HG02588 (cell line): ENCODE data around the gene UST.
"Not testable (repeated sequence)": the region's sequence is repeated elsewhere in the genome, so short reads cannot be mapped to it uniquely, and the experiment has no call there.

Source experiments
- ATAC-seq: cut with Tn5 transposase; IDR thresholded peaks from one replicate; pipeline ENCODE4 v1.9.1; 2021; ENCODE audit warnings: mild to moderate bottlenecking, moderate library complexity; ENCODE audit not compliant: unreplicated experiment

UST gene

GRCh38 chr6:148997865-148998264 lies 251.0 kb downstream of the UST start:
- no peak for ATAC-seq

GRCh38 chr6:148998704-148999103 lies 251.9 kb downstream of the UST start:
- no peak for ATAC-seq

- ATAC-seq = no peak
These were observed 252.7 kb downstream of the UST start for GRCh38 chr6:148999501-148999900.

- ATAC-seq = no peak
These were observed 253.2 kb downstream of the UST start for GRCh38 chr6:148999929-149000468.

- no peak for ATAC-seq
These were observed 254.6 kb downstream of the UST start for GRCh38 chr6:149001422-149001821.

GRCh38 chr6:149003560-149003959 lies 256.7 kb downstream of the UST start:
- ATAC-seq = no peak

- no peak for ATAC-seq
These were observed 257.8 kb downstream of the UST start for GRCh38 chr6:149004664-149005063.

GRCh38 chr6:149006236-149006635 lies 259.4 kb downstream of the UST start:
- ATAC-seq = not testable (repeated sequence)

- ATAC-seq = no peak
These were observed 259.8 kb downstream of the UST start for GRCh38 chr6:149006671-149007070.

- ATAC-seq = no peak
These were observed 261.0 kb downstream of the UST start for GRCh38 chr6:149007846-149008245.

- ATAC-seq = no peak
These were observed 261.9 kb downstream of the UST start for GRCh38 chr6:149008741-149009140.

- no peak for ATAC-seq
These were observed 265.3 kb downstream of the UST start for GRCh38 chr6:149012040-149012545.

GRCh38 chr6:149013586-149014344 lies 266.9 kb downstream of the UST start:
- no peak for ATAC-seq

- ATAC-seq = no peak
These were observed 268.1 kb downstream of the UST start for GRCh38 chr6:149014631-149015534.

- no peak for ATAC-seq
These were observed 269.0 kb downstream of the UST start for GRCh38 chr6:149015535-149016525.

GRCh38 chr6:149016716-149017115 lies 269.9 kb downstream of the UST start:
- ATAC-seq = no peak

- ATAC-seq = no peak
These were observed 273.5 kb downstream of the UST start for GRCh38 chr6:149020319-149020718.

GRCh38 chr6:149024361-149024760 lies 277.5 kb downstream of the UST start:
- no peak for ATAC-seq

- ATAC-seq = no peak
These were observed 278.2 kb downstream of the UST start for GRCh38 chr6:149025061-149025460.

- ATAC-seq = no peak
These were observed 279.7 kb downstream of the UST start for GRCh38 chr6:149026530-149026942.
